Skeletal muscle tissue (tissue), 4 donors: Measurements from ENCODE around the gene AP1S2. TPM values are rescaled to one million over a fixed set of nuclear protein-coding genes. Genes with fewer than 3 reads are reported as not detected.

Experiments
- H3K27ac ChIP-seq: one replicate; pipeline ENCODE4 v1.7.0; 2013; ENCODE audit warnings: mild to moderate bottlenecking, low read depth, low read length, inconsistent platforms
- H3K27me3 ChIP-seq, 3 donors: one replicate each; pipeline ENCODE4 v1.7.0; 2013; ENCODE audit warnings: low read length in 3 of 3; ENCODE audit not compliant: control insufficient read depth in 3 of 3, insufficient read depth in 3 of 3
- H3K36me3 ChIP-seq, 3 donors: one replicate each; pipeline ENCODE4 v1.7.0; 2013; ENCODE audit warnings: low read length in 3 of 3; ENCODE audit not compliant: control insufficient read depth in 3 of 3, insufficient read depth in 3 of 3
- H3K4me1 ChIP-seq, 3 donors: one replicate each; pipeline ENCODE4 v1.7.0; 2013; ENCODE audit warnings: low read length in 3 of 3, mild to moderate bottlenecking in 3 of 3; ENCODE audit not compliant: control insufficient read depth in 3 of 3, insufficient read depth in 3 of 3
- H3K4me3 ChIP-seq, 3 donors: one replicate each; pipeline ENCODE4 v1.7.0; 2013; ENCODE audit warnings: low read length in 3 of 3
- H3K9ac ChIP-seq, 3 donors: one replicate each; pipeline ENCODE4 v1.7.0; 2013; ENCODE audit warnings: low read length in 3 of 3, mild to moderate bottlenecking in 3 of 3, moderate library complexity in 2 of 3, low read depth in 1 of 3
- H3K9me3 ChIP-seq, 3 donors: one replicate each; pipeline ENCODE4 v1.7.0; 2013; ENCODE audit warnings: low read length in 3 of 3; ENCODE audit not compliant: control insufficient read depth in 3 of 3
- total RNA-seq: library from RNA; depleted of rRNA; stranded (reverse); fragments of >200 nt; gene quantifications from one replicate; pipeline ENCODE4 v1.2.3, GENCODE V29; 2014
- donor health status: Osteomylitis.

The AP1S2 gene
- total RNA-seq, 1 donor from 2014 or later: 28.2 TPM

DNA sequence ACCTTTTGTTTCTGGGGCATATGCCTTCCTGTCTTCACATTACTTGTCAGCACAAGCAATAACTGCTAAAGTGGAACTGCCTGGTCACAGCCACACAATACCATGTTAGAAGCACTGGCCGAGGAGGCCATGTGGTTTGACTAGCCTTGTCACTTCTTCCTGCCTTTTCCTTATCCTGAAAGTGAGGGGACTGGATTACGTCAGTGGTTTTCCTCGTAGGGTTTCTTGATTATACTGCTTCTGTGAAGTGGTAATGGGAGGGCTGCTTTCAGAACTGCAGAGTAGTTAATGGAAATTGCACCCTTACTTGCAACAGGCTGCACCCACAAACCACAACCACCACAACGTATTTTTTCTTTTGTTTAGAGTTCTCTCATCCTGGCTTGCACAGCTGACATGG is 37.7 kb downstream of the AP1S2 start:
- Histone ChIP-seq H3K9ac (no peak overlapping the region), H3K36me3 (peaks cover 5 to 39% (median 11%) of the 10 kb centered on the region in 3 donors)

DNA sequence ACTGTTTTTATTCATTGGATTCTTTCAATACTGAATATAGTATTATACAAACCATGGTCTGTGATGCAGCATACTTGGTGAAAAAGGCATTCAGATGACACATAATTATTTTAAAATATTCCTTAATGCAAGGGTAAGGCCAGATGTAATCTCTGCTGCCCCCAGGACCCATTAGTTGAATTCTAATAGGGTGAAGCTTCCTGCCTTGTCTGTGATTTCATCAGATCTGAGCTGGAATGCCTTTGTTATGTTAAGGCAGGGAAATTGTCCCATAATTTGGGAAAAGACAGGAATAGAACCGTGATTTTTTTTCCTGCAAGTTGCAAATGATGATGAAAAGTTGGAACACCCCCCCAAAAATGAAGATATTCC is 38.2 kb downstream of the AP1S2 start:
- H3K4me3 ChIP-seq: no peak overlapping the region
- no peaks in the 10 kb centered on the region for H3K27me3 ChIP-seq
- H3K36me3 ChIP-seq: peaks cover 5 to 39% (median 11%) of the 10 kb centered on the region in 3 donors
- no peak overlapping the region for H3K9ac ChIP-seq
- H3K9me3 ChIP-seq: no peaks in the 10 kb centered on the region
- no peaks in the 10 kb centered on the region for H3K4me1 ChIP-seq
- H3K27ac ChIP-seq: no peak overlapping the region

More for the DNA sequence above, 37.7 kb downstream of the AP1S2 start:
- H3K4me1 ChIP-seq: no peaks in the 10 kb centered on the region
- no peak overlapping the region for H3K4me3 ChIP-seq
- no peaks in the 10 kb centered on the region for H3K27me3 ChIP-seq
- no peaks in the 10 kb centered on the region for H3K9me3 ChIP-seq
- no peak overlapping the region for H3K27ac ChIP-seq

DNA sequence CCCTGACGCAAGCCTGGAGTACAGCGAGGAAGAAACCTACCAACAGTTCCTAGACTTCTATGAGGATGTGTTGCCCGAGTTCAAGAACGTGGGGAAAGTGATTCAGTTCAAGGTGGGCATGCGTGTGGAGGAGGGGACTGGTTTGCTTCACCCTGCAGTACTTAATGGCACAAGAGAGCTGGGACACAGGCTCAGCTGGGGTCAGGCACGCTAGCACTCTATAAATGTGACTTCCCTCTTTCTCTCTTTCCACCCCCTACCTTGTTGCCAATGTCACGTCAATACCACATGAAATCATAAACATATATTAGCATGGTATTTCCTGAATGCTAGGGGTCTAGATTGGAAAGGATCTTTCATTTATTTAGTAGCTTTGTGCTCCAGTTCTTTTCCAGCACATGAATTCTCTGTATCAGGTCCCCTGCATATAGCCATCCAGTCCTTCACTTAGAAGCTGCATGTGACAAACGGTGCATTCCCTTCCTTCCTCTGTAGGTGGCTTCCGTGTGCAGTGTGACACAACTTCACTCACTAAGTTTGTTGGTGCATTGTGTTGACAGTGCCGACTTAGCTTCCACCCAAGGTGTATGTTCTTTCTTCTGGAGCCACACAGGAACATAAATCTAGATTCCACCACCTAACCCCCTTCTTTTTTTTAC is 38.7 kb downstream of the AP1S2 start:
- H3K4me1 ChIP-seq: no peaks in the 10 kb centered on the region
- peaks cover 4 to 39% (median 11%) of the 10 kb centered on the region in 3 donors for H3K36me3 ChIP-seq
- H3K27me3 ChIP-seq: no peaks in the 10 kb centered on the region
- no peaks in the 10 kb centered on the region for H3K9me3 ChIP-seq
- no peak overlapping the region for H3K4me3 ChIP-seq
- H3K9ac ChIP-seq: no peak overlapping the region
- no peak overlapping the region for H3K27ac ChIP-seq

DNA sequence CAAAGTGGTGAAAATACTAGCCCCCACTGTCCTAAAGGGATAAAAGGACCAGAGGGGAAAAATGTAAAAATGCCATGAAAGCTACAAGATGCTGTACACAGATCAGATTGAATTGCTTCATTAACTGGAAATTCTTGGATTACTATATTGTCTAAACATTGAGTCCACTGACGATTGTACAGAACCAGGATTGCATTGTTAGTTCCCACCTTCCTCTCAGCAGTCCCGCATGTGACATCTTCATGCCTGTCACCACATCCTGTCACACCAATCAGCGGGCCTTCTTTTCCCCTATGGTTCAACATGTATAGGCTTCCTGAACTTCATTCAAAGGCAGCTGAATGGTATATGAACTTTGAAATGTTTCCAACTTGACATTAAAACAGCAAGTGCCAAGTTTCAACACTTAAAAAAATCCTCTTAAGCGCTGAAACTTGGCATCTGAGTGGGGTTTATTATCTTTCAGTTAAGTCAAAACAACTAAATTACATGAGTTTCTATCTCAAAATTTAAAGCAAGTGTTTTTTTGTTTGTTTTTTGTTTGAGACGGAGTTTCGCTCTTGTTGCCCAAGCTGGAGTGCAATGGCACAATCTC is 39.7 kb downstream of the AP1S2 start:
- H3K9ac ChIP-seq: no peak overlapping the region
- H3K27ac ChIP-seq: no peak overlapping the region
- H3K27me3 ChIP-seq: no peaks in the 10 kb centered on the region
- H3K4me3 ChIP-seq: no peak overlapping the region
- H3K9me3 ChIP-seq: no peaks in the 10 kb centered on the region
- H3K36me3 ChIP-seq: peaks cover 5 to 30% (median 7%) of the 10 kb centered on the region in 3 donors
- no peaks in the 10 kb centered on the region for H3K4me1 ChIP-seq

DNA sequence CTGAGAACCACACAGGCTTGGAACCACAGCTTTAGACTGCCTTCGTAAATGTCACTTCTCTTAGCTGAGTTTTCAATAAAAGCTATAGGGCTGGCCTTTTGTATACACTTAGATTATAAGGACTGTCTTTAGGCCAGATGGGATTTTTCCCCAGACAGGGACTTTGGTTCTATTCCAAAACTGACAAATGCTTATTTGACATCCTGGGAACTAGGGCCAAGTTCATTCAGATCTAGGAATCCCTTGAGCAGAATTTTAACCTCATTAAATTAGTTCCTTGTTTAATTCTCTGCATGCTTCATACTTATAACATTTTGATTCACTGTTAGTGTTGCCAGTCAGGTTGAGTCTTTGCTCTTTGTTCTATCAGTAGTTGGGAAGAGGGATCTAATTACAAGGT is 41.2 kb downstream of the AP1S2 start:
- H3K27ac ChIP-seq: no peak overlapping the region
- H3K9me3 ChIP-seq: no peaks in the 10 kb centered on the region
- no peak overlapping the region for H3K4me3 ChIP-seq
- H3K36me3 ChIP-seq: peaks cover 6 to 35% (median 11%) of the 10 kb centered on the region in 3 donors
- no peaks in the 10 kb centered on the region for H3K4me1 ChIP-seq
- H3K9ac ChIP-seq: peak overlapping the region in 1 of 3 donors; percentile 24
- H3K27me3 ChIP-seq: no peaks in the 10 kb centered on the region

DNA sequence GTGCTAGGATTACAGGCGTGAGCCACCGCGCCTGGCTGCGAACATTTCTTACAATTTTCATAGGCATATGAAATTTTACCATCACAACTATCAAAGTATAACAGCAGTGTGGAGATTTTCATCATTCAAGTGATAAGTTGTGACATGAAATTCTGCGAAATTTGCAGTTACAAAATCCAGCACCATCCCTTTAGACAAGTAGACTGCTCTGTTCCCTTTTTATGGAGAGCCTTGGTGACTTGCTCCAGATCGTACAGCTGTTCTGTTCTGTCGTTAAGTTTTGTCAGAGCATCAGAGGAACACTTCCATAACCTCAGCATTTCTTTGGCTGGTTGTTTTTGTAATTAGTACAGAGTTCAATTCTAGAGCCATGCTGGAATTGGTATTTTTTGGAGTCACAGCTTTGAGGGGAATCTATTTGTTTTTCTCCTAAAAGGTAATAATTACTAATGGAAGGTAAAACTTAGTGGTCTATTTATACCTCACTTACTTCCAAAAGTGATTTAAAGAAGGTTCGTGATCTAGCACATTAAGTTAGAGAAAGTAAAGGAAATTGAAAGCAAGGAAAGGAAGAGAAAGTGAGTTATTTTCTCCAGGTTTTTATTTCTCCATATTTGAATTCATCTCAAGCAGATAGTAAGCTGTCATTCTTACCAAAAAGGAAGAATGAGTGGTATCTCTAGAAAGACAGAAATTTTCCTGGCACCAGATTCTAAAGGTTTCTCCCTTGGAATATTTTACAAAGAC is 42.2 kb downstream of the AP1S2 start:
- no peak overlapping the region for H3K9ac ChIP-seq
- H3K36me3 ChIP-seq: peaks cover 4 to 35% (median 11%) of the 10 kb centered on the region in 3 donors
- H3K27me3 ChIP-seq: no peaks in the 10 kb centered on the region
- H3K4me1 ChIP-seq: no peaks in the 10 kb centered on the region
- no peak overlapping the region for H3K4me3 ChIP-seq
- no peaks in the 10 kb centered on the region for H3K9me3 ChIP-seq
- no peak overlapping the region for H3K27ac ChIP-seq

DNA sequence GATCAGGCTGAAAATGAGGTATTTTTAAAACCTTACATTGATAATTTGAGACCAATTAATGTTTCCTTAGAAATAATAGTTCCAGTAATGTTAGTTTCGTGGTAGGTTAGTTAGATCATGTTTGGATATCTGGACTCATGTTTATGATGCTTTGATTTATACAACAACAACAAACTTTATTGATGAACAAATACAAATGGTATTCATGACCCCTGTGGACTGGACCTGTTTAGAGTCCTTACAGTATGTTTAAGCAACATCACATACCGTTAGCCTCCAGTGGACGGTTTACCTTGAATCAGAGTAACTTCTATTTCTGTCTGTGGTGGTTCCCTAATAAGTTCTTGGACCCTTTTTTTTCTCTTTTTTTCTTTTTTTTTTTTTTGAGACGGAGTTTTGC is 46.4 kb downstream of the AP1S2 start:
- H3K9ac ChIP-seq: no peak overlapping the region
- H3K9me3 ChIP-seq: no peaks in the 10 kb centered on the region
- no peak overlapping the region for H3K27ac ChIP-seq
- H3K4me3 ChIP-seq: no peak overlapping the region
- H3K36me3 ChIP-seq: peaks cover 4 to 22% (median 10%) of the 10 kb centered on the region in 3 donors
- no peaks in the 10 kb centered on the region for H3K27me3 ChIP-seq
- no peaks in the 10 kb centered on the region for H3K4me1 ChIP-seq

DNA sequence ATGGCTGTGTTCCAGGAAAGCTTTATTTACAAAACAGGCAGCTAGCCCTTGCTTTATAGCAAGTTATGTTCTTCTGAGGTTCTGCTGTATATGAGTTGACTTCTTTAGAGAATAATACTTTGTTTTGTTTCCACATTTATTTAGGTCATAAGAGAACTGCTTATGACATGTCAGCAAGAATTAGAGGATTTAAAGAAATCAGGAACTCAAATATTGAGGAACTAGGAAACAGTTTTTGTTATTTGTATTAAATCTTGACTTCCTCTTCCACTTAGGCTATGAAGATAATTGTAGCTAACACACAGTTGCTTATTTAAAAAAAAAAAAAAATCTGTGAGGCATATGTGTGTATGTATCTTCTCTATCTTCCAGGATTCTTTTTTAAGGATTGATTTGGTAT is 50.0 kb downstream of the AP1S2 start:
- no peak overlapping the region for H3K27ac ChIP-seq
- no peaks in the 10 kb centered on the region for H3K9me3 ChIP-seq
- H3K4me3 ChIP-seq: no peak overlapping the region
- H3K27me3 ChIP-seq: no peaks in the 10 kb centered on the region
- H3K9ac ChIP-seq: no peak overlapping the region
- H3K4me1 ChIP-seq: no peaks in the 10 kb centered on the region
- peaks cover 2 to 22% (median 8%) of the 10 kb centered on the region in 3 donors for H3K36me3 ChIP-seq

DNA sequence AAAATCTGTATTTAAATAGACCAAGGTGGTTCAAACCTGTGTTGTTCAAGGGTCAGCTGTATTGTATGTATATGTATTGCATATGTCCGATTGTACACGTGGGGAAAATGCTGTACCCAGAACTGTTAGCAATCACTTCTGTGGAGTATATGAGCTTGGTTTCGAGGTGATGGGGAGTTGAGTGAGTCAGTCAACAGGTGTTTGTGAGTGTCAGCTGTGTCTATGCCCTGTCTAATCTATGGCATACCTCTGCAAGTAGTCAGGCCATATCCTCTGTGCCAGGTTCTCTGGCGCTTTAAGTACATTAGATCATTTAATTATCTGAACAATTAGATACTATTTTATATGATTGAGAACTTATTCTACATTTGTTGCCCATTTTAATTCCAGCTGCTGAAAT is 56.9 kb downstream of the AP1S2 start:
- Histone ChIP-seq H3K27ac (no peak overlapping the region), H3K27me3 (no peaks in the 10 kb centered on the region), H3K4me1 (no peaks in the 10 kb centered on the region), H3K4me3 (no peak overlapping the region), H3K9me3 (no peaks in the 10 kb centered on the region), H3K9ac (no peak overlapping the region), H3K36me3 (peaks cover 0 to 15% (median 0%) of the 10 kb centered on the region in 3 donors)

DNA sequence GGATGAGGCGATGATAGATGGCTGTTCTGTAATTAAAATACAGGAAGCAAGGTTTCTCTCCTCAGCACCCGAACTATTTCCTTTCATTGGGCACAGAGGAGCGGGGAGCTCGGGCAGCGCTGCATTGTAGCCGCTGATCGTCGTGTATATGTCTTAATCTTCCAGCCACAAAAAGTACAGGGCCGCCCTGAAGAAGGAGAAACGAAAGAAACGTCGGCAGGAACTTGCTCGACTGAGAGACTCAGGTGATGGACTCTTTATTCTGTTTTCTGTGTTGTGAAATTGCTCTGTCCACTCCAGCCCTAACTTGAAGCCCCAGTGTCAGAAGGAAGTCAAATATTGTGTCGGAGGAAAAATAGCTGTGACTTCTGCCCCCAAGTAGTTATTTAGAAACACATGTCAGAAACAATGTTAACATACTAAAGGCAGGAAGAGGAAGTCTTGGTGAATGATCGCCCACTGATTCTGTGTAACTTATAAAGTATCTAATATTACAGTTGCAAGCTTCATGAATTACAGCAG is 63.8 kb downstream of the AP1S2 start:
- peak overlapping the region; percentile 88 to 95 (median 88) for H3K4me3 ChIP-seq
- H3K9ac ChIP-seq: peak overlapping the region; percentile 73 to 84 (median 81)
- H3K9me3 ChIP-seq: no peaks in the 10 kb centered on the region
- no peaks in the 10 kb centered on the region for H3K36me3 ChIP-seq
- H3K4me1 ChIP-seq: peaks cover 2 to 12% (median 2%) of the 10 kb centered on the region in 3 donors
- H3K27ac ChIP-seq: peak overlapping the region; percentile 64
- H3K27me3 ChIP-seq: no peaks in the 10 kb centered on the region
